HG02840 (cell line): ENCODE results near the gene SLC30A3.

ENCODE experiments used
- ATAC-seq: cut with Tn5 transposase; IDR thresholded peaks from one replicate; pipeline ENCODE4 v1.9.1; 2021; ENCODE audit warnings: mild to moderate bottlenecking, moderate library complexity, moderate number of reproducible peaks; ENCODE audit not compliant: unreplicated experiment, low FRiP score

The SLC30A3 gene

DNA sequence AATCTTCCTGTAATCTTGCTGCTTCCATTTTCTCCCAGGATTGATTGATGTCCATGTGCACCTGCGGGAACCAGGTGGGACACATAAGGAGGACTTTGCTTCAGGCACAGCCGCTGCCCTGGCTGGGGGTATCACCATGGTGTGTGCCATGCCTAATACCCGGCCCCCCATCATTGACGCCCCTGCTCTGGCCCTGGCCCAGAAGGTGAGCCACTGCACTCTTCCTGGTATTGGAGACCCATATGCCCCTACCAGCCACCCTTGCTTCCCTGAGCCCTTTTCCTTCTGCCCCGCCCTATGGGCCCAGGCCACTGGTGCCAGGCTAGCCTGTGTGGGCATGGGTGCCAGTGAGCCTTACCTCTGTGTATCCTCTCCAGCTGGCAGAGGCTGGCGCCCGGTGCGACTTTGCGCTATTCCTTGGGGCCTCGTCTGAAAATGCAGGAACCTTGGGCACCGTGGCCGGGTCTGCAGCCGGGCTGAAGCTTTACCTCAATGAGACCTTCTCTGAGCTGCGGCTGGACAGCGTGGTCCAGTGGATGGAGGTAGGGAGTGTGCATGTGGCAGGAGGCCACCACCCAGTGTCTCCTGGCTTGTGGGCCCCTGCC lies 25.4 kb downstream of the SLC30A3 start:
- ATAC-seq = no peak

DNA sequence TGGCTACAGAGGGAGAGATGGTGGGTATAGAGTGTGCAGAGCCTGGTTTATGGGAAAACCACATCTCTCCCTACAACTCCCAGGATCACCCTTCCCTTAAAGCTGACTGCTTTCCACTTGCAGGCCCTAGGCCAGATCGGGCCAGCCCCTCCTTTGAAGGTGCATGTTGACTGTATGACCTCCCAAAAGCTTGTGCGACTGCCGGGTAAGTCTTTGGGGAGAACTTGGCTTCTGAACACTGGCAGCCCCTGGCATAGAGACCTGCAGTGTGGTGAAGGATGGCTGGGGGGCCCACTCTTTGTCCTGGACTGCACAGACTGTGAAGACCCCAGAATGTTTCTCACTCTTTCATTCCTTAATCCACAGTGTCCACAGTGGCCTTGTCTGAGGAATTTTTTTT lies 26.2 kb downstream of the SLC30A3 start:
- ATAC-seq = no peak

DNA sequence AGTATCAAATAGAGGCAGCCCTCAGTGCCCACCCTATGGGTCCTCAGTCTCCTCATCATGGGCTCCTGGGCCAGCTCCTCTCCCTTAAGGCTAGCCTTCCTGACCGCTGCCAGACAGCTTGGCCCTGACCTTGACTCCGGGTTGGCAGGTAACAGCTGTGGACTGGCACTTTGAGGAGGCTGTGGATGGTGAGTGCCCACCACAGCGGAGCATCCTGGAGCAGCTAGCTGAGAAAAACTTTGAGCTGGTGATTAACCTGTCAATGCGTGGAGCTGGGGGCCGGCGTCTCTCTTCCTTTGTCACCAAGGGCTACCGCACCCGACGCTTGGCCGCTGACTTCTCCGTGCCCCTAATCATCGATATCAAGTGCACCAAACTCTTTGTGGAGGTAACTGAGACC lies 26.7 kb downstream of the SLC30A3 start:
- no peak for ATAC-seq

DNA sequence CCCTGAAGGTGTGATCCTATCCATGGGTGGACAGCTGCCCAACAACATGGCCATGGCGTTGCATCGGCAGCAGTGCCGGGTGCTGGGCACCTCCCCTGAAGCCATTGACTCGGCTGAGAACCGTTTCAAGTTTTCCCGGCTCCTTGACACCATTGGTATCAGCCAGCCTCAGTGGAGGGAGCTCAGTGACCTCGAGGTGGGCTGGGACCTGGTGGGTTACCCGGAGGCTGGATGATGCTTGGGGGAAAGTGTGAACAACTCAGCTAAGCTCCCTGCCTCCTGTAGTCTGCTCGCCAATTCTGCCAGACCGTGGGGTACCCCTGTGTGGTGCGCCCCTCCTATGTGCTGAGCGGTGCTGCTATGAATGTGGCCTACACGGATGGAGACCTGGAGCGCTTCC lies 29.5 kb downstream of the SLC30A3 start:
- no peak for ATAC-seq

DNA sequence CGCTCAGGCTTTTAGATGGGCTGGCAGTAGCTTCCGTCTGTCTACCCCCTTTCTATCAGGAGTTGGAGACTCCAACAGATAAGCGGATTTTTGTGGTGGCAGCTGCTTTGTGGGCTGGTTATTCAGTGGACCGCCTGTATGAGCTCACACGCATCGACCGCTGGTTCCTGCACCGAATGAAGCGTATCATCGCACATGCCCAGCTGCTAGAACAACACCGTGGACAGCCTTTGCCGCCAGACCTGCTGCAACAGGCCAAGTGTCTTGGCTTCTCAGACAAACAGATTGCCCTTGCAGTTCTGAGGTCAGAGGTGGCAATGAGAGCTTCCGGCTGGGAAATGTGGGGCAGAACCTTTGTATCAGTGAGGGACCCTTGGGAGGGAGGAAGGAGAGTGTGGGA lies 30.9 kb downstream of the SLC30A3 start:
- ATAC-seq = no peak

DNA sequence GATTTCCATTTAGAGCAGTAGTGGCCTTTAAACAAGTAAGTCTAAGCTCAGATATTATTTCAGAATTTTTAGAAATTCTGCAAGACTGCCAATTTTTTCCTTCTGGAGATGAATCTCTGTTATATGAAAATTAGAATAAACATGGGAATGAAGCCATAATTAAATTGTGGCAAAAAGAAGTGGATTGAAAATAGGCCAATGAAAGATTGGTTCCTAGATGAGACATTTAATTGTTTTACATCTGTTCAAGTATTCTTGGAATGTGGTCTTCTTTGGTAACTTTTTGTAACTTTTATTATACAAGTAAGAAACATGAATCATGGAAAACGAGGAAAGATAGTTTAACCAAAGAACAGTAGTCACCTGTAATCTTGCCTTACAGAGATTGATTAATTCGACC lies 35.3 kb downstream of the SLC30A3 start:
- no peak for ATAC-seq

DNA sequence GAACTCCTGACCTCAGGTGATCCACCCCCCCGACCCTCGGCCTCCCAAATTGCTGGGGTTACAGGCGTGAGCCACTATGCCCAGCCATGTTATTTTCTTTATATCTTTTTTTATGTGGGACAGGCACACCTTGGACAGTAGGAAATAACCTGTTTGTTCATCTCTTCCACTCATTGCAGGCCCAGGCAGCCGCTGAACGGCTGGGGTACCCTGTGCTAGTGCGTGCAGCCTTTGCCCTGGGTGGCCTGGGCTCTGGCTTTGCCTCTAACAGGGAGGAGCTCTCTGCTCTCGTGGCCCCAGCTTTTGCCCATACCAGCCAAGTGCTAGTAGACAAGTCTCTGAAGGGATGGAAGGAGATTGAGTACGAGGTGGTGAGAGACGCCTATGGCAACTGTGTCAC lies 37.3 kb downstream of the SLC30A3 start:
- no peak for ATAC-seq

DNA sequence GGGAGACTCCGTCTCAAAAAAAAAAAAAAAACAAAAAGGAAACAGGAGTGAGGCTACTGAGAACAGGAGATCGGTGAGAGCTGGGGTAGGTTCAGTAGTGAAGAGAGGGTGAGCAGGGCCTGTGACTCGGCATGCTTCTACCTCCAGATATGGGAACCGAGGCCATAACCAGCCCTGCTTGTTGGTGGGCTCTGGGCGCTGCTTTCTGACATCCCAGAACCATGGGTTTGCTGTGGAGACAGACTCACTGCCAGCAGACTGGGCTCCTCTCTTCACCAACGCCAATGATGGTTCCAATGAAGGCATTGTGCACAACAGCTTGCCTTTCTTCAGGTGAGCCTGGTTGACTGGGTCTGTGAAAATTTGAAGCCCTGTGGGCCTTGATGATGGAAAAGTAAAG lies 39.4 kb downstream of the SLC30A3 start:
- no peak for ATAC-seq

DNA sequence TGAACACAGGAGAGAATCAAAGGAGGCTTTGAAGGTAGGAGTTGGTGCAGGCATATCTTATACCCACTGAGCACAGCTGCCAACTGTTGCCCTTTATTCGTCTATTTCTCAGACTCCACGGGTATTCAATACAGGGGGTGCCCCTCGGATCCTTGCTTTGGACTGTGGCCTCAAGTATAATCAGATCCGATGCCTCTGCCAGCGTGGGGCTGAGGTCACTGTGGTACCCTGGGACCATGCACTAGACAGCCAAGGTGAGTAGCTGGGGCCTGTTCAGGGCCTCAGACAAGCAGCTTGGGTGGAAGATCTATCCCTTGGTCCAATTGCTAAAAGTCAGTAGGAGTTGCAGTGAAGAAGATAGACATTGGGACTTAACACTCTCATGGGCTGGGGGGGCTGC lies 40.4 kb downstream of the SLC30A3 start:
- ATAC-seq = no peak

DNA sequence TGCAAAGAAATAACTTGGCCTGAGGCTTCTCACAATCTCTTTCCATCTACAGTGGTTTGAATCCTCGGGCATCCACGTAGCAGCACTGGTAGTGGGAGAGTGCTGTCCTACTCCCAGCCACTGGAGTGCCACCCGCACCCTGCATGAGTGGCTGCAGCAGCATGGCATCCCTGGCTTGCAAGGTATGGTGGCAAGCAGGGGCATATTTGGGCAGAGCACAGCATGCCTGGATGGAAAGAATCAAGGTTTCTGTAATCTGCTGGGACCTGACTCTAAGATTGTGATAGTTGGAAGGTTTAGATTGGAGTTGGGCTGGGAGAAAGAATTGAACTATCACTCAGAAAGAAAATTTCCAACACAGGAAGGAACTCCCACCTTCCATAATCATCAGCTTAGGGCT lies 41.7 kb downstream of the SLC30A3 start:
- no peak for ATAC-seq

DNA sequence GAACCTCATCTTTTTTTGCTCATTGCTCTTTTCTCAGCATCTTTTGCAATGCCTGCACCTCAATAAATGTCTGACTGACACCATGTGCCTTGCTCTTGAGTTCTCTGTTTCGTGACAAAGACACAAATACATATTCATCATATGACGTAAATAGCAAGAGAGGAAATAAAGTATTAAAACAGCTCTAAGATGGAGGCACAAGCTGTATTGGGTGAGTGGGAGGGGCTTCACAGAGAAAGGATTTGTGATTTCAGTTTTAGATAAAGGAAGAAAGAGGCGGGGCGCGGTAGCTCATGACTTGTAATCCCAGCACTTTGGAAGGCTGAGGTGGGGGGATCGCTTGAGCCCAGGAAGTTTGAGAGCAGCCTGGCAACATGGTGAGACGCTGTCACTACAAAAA lies 42.8 kb downstream of the SLC30A3 start:
- no peak for ATAC-seq

DNA sequence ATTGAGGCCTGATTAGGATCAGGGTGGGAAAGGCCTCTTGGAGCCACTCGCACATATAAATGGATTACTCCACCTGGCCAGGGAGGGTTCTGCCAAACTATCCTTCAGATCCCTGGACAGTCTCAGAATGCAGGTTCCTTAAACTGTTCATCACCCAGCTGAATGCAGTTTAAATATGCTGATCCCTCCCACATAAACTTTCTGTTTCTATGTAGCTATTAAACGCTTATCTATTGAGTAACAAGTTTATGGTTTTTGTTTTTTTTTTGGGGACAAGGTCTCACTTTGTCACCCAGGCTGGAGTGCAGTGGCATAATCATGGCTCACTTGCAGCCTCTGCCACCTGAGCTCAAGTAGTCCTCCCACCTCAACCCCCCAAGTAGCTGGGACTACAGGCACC lies 43.8 kb downstream of the SLC30A3 start:
- no peak for ATAC-seq

DNA sequence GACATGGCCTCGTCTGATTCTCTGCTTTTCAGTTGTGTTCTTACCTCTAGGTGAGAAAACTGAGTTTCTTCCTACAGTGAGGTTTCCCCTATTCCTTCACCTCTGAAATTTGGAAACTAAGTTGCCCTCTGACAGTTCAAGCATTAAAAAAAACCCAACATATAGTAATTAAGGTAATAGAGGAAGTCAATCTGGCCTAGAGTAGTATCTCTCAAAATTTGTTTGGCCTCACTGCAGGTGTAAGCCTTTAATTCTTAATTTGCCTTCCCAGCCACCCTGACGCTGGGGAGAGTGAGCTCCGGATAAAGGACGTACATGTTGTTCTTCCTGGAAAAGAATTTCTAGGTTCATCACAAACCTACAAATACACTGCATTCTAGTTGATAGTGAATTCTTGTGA lies 44.2 kb downstream of the SLC30A3 start:
- no peak for ATAC-seq

DNA sequence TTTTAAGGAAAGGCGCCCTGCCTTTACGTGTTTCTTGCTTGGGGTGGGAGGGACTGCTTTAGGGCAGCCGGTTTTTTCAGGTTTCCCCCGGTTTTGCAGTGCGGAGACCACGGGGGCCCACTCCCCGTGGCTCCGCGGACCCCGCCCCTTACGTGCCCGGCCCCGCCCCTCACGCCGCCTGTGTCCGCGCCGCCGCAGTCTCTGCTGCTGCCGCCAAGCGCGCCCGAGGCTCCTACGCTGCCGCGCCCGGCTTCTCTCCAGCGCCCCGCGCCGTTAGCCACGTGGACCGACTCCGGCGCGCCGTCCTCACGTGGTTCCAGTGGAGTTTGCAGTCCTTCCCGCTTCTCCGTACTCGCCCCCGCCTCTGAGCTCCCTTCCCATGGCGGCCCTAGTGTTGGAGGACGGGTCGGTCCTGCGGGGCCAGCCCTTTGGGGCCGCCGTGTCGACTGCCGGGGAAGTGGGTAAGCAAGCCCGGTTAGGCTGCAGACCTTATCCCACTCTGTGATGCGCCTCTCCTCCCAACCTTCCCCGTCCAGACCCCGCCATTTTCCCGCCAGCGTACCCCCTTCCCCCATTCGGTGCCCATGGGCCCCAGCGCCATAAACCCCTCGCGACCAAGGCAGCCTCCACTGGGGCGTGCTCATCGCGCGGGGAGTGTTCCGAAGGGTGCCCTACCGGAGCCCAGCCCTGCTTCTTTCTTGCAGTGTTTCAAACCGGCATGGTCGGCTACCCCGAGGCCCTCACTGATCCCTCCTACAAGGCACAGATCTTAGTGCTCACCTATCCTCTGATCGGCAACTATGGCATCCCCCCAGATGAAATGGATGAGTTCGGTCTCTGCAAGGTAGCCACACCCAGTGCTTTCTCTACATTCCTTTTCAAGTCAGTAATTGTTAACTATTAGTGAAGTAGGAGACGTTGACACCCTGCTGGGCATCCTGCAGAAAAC lies 45.4 kb downstream of the SLC30A3 start, which contains the start of gene CAD:
TSS of gene CAD (plus strand) at position 197 of the 949 bp plus-strand sequence. CDS start at position 380, 183 bp downstream.
- no peak for ATAC-seq

DNA sequence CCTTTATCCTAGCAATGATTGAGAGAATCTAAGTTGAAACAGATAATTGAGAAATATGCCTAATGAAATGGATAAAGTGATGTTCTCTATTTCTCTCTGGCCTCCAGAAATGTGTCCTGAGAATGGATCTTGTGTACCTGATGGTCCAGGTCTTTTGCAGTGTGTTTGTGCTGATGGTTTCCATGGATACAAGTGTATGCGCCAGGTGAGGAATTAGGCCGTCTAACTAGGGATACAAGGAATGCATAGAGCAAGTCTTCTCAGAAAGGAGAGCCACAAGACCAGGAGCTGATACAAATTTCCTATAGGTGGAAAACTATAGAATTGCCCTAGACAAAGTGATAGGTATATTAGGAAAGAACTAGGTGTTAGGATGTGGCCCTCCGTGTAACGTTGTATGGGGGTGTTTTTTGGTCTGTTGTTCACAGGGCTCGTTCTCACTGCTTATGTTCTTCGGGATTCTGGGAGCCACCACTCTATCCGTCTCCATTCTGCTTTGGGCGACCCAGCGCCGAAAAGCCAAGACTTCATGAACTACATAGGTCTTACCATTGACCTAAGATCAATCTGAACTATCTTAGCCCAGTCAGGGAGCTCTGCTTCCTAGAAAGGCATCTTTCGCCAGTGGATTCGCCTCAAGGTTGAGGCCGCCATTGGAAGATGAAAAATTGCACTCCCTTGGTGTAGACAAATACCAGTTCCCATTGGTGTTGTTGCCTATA lies 46.3 kb downstream of the SLC30A3 start:
- ATAC-seq = no peak

DNA sequence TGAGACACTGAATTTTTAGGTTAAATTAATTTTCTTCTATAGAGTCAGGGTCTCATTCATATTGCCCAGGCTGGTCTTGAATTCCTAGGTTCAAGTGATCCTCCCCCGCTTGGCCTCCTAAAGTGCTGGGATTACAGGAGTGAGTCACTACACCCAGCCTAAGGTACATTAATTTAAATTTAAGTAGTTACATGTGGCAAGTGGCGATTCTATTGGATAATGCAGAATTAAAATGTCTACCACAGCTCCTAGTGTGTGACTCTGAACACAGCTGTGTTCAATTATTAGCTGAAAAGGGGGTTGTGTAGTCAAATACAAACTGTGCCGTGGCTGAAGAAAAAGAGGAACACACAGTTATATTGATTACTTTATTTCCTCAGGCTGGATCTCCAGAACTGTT lies 47.9 kb downstream of the SLC30A3 start:
- no peak for ATAC-seq

DNA sequence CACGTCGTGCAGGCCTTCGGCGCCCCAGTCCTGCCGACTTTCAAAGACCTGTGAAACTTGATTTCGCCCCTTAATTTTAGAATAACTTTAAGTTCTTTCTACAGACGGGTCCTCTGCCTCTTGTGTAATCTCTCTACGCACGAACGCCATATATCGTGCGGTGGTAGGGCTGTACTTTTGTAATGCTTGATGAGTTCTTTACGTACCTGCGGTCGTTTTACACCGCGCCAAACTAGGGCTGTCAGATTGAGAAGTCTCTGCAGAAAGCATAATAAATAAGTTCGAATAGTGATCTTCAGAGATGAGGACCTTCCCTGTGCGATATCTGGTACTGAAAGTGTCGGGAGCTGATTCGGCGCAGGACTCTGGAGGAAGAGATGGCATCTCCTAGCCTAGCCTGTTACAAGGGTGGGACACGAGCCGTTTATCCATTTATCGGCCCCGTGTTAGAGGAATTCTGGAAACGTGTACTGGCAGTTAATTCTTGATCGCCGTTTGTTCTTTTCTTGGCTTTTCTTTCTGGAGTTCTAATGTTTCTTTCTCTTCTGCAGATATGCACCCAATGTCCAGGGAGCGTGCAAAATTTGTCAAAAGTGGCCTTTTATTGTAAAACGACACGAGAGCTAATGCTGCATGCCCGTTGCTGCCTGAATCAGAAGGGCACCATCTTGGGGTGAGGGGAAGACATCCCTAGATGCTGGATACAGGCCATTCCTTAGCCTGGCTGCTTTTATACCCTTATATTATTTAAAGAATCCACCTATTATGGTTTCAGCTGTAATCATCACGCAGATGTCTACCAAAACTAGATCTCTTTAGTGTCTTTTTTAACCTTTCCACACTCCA lies 50.0 kb downstream of the SLC30A3 start:
- ATAC-seq = no peak

DNA sequence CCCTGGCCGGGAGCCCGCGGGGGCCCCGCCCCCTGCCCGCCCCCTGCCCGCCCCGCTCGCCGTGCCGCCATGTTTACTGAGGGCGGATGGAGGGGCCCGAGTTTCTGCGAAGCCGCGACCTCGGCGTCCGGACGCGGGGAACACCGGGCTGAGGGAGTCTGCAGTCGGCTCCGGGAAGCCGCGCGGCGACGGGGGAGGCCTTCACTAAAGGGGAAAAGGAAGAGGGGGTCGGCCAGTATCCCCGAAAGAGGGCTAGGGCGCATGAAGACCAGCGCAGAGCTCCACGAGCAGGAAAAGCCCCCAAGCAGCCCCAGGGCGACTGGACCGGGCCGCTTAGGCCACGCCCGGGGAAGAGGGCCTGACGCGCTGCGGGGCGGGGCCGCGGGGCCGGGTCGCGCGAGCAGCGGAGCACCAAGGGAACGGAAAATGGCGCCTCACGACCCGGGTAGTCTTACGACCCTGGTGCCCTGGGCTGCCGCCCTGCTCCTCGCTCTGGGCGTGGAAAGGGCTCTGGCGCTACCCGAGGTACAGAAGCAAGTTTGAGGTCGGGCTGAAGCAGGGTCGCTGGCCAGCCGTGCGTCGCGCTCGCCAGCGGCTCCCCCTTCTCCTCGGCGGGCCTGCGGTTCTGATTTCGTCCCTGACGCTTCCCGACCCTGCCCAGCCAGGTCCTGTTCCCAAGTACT lies 50.8 kb downstream of the SLC30A3 start, which contains the start of the genes ATRAID and SLC5A6:
TSS of gene ATRAID (plus strand) at position 99 of the 683 bp plus-strand sequence. CDS start at position 427, 328 bp downstream.
TSS of gene SLC5A6 (minus strand) at position 326 of the 683 bp plus-strand sequence. CDS start 4,618 bp downstream, outside the sequence.
- peak; percentile 80 for ATAC-seq

DNA sequence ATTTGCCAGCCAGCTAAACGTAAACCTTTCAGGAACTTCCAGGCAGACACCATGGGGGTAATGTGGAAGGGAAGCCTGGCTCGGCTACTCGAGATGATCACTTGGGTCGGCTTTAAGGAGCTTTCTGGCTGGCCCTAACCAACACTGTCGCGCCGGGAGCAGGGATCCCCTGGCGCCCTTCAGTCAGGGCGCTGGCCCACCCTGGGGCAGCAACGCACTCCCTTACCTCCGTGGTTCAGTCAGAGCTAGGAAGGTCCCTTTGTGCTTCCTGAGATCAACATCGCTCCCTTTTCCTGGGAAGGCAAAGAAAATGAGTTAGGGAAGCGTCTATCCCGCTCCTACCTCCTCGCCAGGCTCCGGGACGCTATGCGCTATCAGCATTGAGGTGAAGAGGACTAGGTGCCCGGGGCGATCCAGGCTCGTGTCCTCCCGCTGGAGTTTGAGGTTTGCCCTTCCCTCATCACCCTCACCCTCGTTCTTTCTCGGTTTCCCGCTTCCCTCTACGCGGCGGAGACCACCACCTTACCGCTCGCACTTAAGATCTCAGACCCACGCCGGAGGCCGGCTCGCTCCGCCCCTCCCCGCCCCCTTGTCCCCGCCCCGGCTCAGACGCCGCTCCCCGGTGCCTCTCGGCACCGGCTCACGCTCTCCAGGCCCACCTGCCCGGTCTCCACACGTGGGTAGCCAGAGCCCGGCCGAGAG lies 51.5 kb downstream of the SLC30A3 start:
- no peak for ATAC-seq
